Neutrophil (primary cell): ENCODE measurements around the gene LDB3.

Experiments used
- H3K27ac ChIP-seq: fragments of 200-600 bp; sonication (generic); 2 replicates; pipeline ENCODE4 v1.5.1; 2016; ENCODE audit warnings: mild to moderate bottlenecking, moderate library complexity
- H3K27me3 ChIP-seq: fragments of 200-600 bp; sonication (generic); 2 replicates; pipeline ENCODE4 v1.6.0; 2016; ENCODE audit warnings: mild to moderate bottlenecking
- H3K36me3 ChIP-seq: fragments of 200-600 bp; sonication (generic); 2 replicates; pipeline ENCODE4 v1.5.1; 2017
- H3K4me1 ChIP-seq, 2 experiments: fragments of 200-600 bp in 1 of 2; sonication (generic) in 1 of 2; 1 replicate in 1 of 2; 2 replicates in 1 of 2; pipeline versions ENCODE4 v1.5.1 to v1.6.1; 2013 to 2016; ENCODE audit warnings: low read depth in 1 of 2, low read length in 1 of 2, mild to moderate bottlenecking in 1 of 2, moderate library complexity in 1 of 2; ENCODE audit not compliant: control insufficient read depth in 1 of 2, insufficient read depth in 1 of 2
- H3K4me3 ChIP-seq, 2 experiments: fragments of 200-600 bp in 1 of 2; sonication (generic) in 1 of 2; 1 replicate in 1 of 2; 2 replicates in 1 of 2; pipeline ENCODE4 v1.5.1; 2013 to 2016; ENCODE audit warnings: low read depth in 1 of 2, low read length in 1 of 2, mild to moderate bottlenecking in 1 of 2, moderate library complexity in 1 of 2
- H3K9me3 ChIP-seq: fragments of 200-600 bp; sonication (generic); 2 replicates; pipeline ENCODE4 v1.5.1; 2016
- TF ChIP-seq, protein P1 (sequence below): fragments of 200-600 bp; sonication (generic); IDR thresholded peaks from 2 replicates; pipeline ENCODE4 v1.5.1; 2016; ENCODE audit warnings: antibody characterized with exemption

Gene LDB3

DNA sequence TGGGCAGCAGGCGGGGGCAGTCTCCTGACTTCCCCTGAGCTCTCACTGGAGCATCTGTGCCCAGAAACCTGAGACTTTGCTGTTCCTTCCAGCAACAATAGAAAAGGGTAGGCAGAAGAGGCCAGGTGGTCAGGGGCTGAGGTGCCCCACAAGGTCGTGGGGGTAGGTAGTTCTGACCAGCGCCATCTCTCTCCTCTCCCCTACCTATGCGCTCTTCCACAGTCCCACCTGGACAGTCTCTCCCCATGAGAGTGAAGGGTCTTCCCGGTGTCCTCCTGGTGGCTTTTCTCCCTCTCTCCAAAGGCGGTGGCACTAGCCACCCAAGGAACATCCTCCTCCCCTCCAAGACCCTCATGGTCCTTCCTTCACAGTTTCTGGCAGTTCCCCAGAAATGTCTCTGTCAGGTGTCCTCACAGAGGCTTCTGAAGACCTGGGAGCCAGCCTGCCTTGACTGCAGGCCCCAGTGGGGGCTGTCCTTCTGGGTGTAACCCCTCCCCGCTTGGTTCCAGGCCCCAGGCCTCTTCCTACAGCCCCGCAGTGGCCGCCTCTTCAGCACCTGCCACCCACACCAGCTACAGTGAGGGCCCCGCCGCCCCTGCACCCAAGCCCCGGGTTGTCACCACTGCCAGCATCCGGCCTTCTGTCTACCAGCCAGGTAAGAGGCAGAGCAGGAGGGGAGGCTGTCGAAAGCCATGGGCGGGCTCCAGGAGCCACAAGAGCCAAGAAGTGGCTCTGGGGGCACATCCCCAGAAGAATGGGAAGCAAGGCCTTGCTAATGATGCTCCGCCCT is 41.3 kb downstream of the LDB3 start:
- peaks cover 5 to 9% of the 10 kb centered on the region in 2 experiments for H3K4me1 ChIP-seq
- H3K27ac ChIP-seq, result no peak overlapping the region
- H3K4me3 ChIP-seq, result no peak overlapping the region
- TF ChIP-seq, protein P1, sequence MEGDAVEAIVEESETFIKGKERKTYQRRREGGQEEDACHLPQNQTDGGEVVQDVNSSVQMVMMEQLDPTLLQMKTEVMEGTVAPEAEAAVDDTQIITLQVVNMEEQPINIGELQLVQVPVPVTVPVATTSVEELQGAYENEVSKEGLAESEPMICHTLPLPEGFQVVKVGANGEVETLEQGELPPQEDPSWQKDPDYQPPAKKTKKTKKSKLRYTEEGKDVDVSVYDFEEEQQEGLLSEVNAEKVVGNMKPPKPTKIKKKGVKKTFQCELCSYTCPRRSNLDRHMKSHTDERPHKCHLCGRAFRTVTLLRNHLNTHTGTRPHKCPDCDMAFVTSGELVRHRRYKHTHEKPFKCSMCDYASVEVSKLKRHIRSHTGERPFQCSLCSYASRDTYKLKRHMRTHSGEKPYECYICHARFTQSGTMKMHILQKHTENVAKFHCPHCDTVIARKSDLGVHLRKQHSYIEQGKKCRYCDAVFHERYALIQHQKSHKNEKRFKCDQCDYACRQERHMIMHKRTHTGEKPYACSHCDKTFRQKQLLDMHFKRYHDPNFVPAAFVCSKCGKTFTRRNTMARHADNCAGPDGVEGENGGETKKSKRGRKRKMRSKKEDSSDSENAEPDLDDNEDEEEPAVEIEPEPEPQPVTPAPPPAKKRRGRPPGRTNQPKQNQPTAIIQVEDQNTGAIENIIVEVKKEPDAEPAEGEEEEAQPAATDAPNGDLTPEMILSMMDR, result no peak
- no peaks in the 10 kb centered on the region for H3K36me3 ChIP-seq
- peaks cover 34% of the 10 kb centered on the region for H3K27me3 ChIP-seq
- no peaks in the 10 kb centered on the region for H3K9me3 ChIP-seq

DNA sequence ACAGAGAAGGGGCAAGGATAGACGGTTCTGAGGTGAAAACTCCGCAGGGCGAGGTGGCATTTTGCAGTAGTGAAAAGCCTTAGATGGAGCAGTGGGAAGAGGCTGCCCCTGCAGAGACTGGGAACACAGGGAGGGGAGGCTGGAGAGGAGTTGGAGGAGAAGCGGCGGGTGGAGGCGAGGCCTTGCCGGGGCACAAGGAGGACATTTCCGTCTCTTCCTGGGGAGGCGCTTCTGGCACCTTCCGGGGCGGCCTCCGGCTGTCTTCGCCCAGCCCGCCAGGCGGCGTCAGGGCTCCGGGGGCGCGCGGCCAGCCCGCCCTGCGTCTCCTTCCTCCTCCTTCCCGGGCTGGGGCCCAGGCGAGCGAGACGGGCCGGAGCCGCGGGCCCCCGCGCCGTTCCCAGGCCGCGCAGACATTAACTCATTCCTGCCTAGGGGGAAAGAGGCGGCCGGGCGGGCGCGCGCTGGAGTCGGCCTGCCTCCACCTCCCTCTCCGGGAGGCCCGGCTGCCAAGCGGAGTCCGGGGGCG is 42.7 kb downstream of the LDB3 start:
- H3K27me3 ChIP-seq, result peaks cover 34% of the 10 kb centered on the region
- TF ChIP-seq, protein P1, result no peak

DNA sequence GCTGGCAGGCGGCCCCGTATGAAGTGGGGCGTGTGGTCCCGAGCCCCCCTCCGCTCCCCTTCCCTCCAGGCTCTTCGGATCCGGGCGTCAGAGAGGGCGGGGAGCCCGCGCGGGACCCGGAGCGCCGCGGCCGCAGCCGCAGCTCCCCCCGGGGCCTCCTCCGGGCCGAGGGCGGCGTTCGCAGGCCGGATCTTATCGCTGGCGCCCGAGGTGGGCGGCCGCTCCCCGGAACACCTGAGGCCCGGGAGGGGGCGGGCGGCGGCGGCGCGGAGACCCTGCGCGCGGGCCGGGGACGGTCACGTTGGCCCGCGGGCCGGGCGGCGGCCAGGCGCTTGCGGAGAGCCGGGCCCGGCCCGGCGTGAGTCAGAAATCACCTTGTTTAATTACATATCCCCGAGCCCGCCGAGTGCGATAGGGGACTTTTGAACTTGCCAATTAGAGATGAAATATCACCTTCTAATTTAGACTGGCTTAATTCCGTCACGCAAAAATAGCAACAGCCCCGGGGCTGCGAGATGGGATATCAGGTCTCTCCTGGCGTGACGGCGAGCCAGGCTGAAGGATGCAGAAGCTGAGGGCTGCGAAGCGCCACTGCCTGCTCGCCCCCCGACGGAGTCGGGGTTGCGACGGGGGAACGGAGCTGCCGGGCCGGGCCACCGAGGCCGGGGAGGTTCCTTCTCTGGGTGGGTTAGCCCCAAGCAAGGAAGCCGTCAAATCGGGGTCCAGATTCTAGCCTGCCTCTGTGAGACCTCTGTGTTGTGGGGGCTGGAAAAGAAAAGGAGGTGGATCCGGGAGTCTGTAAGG is 43.4 kb downstream of the LDB3 start:
- Histone ChIP-seq H3K27ac (no peak overlapping the region), H3K4me3 (peak overlapping the region; percentile 23 to 60), H3K27me3 (peaks cover 34% of the 10 kb centered on the region), H3K36me3 (no peaks in the 10 kb centered on the region), H3K4me1 (peaks cover 5 to 9% of the 10 kb centered on the region in 2 experiments), H3K9me3 (no peaks in the 10 kb centered on the region)
- TF ChIP-seq, protein P1, result no peak

More for the DNA sequence above, 42.7 kb downstream of the LDB3 start:
- H3K4me1 ChIP-seq, result peaks cover 5 to 9% of the 10 kb centered on the region in 2 experiments
- H3K27ac ChIP-seq, result no peak overlapping the region
- no peaks in the 10 kb centered on the region for H3K36me3 ChIP-seq
- peak overlapping the region; percentile 23 to 60 for H3K4me3 ChIP-seq
- no peaks in the 10 kb centered on the region for H3K9me3 ChIP-seq

DNA sequence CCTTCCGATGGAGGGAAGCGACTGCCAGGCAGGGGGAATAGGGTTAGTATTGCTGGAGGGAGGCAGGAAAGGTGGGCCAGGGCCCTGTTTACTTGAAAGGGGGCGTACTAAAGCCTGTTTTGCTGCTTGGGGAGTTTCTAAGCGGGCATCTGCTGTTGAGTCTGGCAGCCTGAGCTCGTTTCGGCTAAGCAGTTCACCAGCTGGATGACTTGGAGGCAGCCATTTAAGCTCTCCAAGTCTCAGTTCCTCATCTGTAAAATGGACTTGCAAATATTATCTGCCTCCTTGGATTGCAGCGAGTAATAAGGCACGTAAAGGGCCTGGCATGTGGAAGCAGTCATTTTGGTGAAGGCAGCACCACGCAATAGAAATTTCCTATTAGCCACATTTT is 44.0 kb downstream of the LDB3 start:
- Histone ChIP-seq H3K4me1 (peaks cover 5 to 9% of the 10 kb centered on the region in 2 experiments), H3K27ac (no peak overlapping the region), H3K4me3 (peak overlapping the region in 1 of 2 experiments; percentile 32), H3K9me3 (no peaks in the 10 kb centered on the region), H3K36me3 (no peaks in the 10 kb centered on the region), H3K27me3 (peaks cover 34% of the 10 kb centered on the region)
- TF ChIP-seq, protein P1, result no peak

DNA sequence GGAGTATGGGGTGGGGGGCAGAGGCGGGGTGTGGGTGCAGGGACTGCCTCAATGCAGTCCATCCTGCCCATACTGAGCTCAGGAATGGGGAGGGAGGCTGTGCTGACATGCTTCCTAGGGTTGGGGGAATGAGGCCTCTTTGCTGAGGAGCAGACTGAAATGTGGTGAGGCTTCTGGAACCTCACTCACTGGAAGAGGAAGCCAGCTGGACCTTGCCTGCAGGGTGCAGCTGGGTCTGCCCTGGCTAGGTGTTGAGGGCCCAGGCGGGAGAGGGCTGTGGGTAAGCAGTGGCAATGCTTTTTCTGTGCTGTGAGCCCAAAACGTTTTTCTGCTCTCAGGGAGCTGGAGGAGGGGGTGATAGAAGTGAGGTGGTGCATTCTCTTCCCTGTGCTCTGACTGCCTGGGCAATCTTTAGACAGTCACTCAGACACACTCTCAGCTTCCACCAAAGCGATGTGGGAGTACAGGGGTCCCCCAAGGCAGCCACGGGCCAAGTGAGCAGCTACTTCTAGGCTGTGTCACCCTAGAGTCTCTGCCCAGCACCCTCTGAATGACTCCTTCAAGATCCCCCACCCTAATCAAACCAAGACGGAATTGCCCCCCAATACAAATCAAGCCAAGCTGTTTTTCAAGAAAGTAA is 47.0 kb downstream of the LDB3 start:
- TF ChIP-seq, protein P1, result no peak
- H3K27ac ChIP-seq, result no peak overlapping the region
- H3K4me1 ChIP-seq, result peaks cover 5 to 9% of the 10 kb centered on the region in 2 experiments
- no peaks in the 10 kb centered on the region for H3K36me3 ChIP-seq
- peaks cover 34% of the 10 kb centered on the region for H3K27me3 ChIP-seq
- H3K4me3 ChIP-seq, result no peak overlapping the region
- no peaks in the 10 kb centered on the region for H3K9me3 ChIP-seq
